SK-N-SH (cell line): ENCODE measurements around the gene SHISA2.

Experiments
- CHD2 ChIP-seq: fragments of 150-350 bp; IDR thresholded peaks from 2 replicates; pipeline ENCODE4 v1.6.1; 2018; ENCODE audit warnings: low read length; ENCODE audit not compliant: partially characterized antibody
- CTCF ChIP-seq: fragments of 200-600 bp; sonication (generic); IDR thresholded peaks from 2 replicates; pipeline ENCODE4 v1.6.1; 2017; ENCODE audit warnings: antibody characterized with exemption, mild to moderate bottlenecking, moderate library complexity
- GATA2 ChIP-seq: sonication (generic); formaldehyde crosslinking; IDR thresholded peaks from 2 replicates; pipeline ENCODE4 v1.5.0; 2020; ENCODE audit warnings: mild to moderate bottlenecking, missing genetic modification reagents
- RFX5 ChIP-seq: IDR thresholded peaks from 2 replicates; pipeline ENCODE4 v1.6.1; 2012; ENCODE audit warnings: mild to moderate bottlenecking, improper control_type of control experiment, low read length

GRCh38 chr13:26024558-26024957 is 27.3 kb downstream of the SHISA2 start:
- TF ChIP-seq GATA2 (CRISPR knock-in tag) (no peak), CTCF (no peak), CHD2 (no peak), RFX5 (no peak)
